IPS-18c (cell line): Measurements from ENCODE around the gene HTT.
"Not testable (repeated sequence)": the region's sequence is repeated elsewhere in the genome, so short reads cannot be mapped to it uniquely, and the experiment has no call there.

Experiments
- H3K4me3 ChIP-seq: 2 replicates; pipeline ENCODE4 v1.7.0; 2013; ENCODE audit warnings: low read depth, mild to moderate bottlenecking, low read length, moderate library complexity; ENCODE audit not compliant: insufficient read depth
- H3K9me3 ChIP-seq: one replicate; pipeline ENCODE4 v1.6.1; 2013; ENCODE audit warnings: mild to moderate bottlenecking, low read length, moderate library complexity; ENCODE audit not compliant: control insufficient read depth, insufficient read depth

The HTT gene

GRCh38 chr4:3043282-3044020, 31.0 kb upstream of the HTT start:
- H3K9me3 ChIP-seq, result no peaks in the 10 kb centered on the region

GRCh38 chr4:3044870-3045819, 29.3 kb upstream of the HTT start:
- H3K9me3 ChIP-seq, result no peaks in the 10 kb centered on the region
- H3K4me3 ChIP-seq, result no peak overlapping the region

More at GRCh38 chr4:3043282-3044020, 31.0 kb upstream of the HTT start:
- no peak overlapping the region for H3K4me3 ChIP-seq

GRCh38 chr4:3046162-3046561, 28.3 kb upstream of the HTT start:
- Histone ChIP-seq H3K4me3 (no peak overlapping the region), H3K9me3 (no peaks in the 10 kb centered on the region)

GRCh38 chr4:3046623-3047022, 27.9 kb upstream of the HTT start:
- H3K4me3 ChIP-seq, result no peak overlapping the region
- H3K9me3 ChIP-seq, result no peaks in the 10 kb centered on the region

GRCh38 chr4:3047464-3048286, 26.8 kb upstream of the HTT start:
- no peak overlapping the region for H3K4me3 ChIP-seq

GRCh38 chr4:3051141-3051897, 23.2 kb upstream of the HTT start:
- not testable (repeated sequence) for H3K4me3 ChIP-seq
- peaks cover 12% of the 10 kb centered on the region for H3K9me3 ChIP-seq

More at GRCh38 chr4:3047464-3048286, 26.8 kb upstream of the HTT start:
- H3K9me3 ChIP-seq, result no peaks in the 10 kb centered on the region

GRCh38 chr4:3054169-3054759, 20.2 kb upstream of the HTT start:
- peaks cover 12% of the 10 kb centered on the region for H3K9me3 ChIP-seq
- H3K4me3 ChIP-seq, result no peak overlapping the region

- peaks cover 6% of the 10 kb centered on the region for H3K9me3 ChIP-seq
- no peak overlapping the region for H3K4me3 ChIP-seq
Observed at GRCh38 chr4:3059943-3060342, 14.5 kb upstream of the HTT start.

GRCh38 chr4:3060946-3061345, 13.5 kb upstream of the HTT start:
- H3K4me3 ChIP-seq, result no peak overlapping the region
- peaks cover 2% of the 10 kb centered on the region for H3K9me3 ChIP-seq

- H3K4me3 ChIP-seq, result no peak overlapping the region
- H3K9me3 ChIP-seq, result peaks cover 2% of the 10 kb centered on the region
Observed at GRCh38 chr4:3062471-3062870, 12.0 kb upstream of the HTT start.

- H3K9me3 ChIP-seq, result peaks cover 1% of the 10 kb centered on the region
- no peak overlapping the region for H3K4me3 ChIP-seq
Observed at GRCh38 chr4:3065551-3065950, 8.9 kb upstream of the HTT start.

- Histone ChIP-seq H3K4me3 (no peak overlapping the region), H3K9me3 (no peaks in the 10 kb centered on the region)
Observed at GRCh38 chr4:3066836-3067400, 7.6 kb upstream of the HTT start.

GRCh38 chr4:3067473-3068001, 6.9 kb upstream of the HTT start:
- no peaks in the 10 kb centered on the region for H3K9me3 ChIP-seq
- no peak overlapping the region for H3K4me3 ChIP-seq

GRCh38 chr4:3069661-3070199, 4.8 kb upstream of the HTT start:
- no peaks in the 10 kb centered on the region for H3K9me3 ChIP-seq
- H3K4me3 ChIP-seq, result no peak overlapping the region

- no peak overlapping the region for H3K4me3 ChIP-seq
- no peaks in the 10 kb centered on the region for H3K9me3 ChIP-seq
Observed at GRCh38 chr4:3070709-3071500, 3.6 kb upstream of the HTT start.
